GM18520 (cell line): ENCODE data around the gene CLIC6.

Experiments
- ATAC-seq: cut with Tn5 transposase; IDR thresholded peaks from one replicate; pipeline ENCODE4 v1.9.1; 2021; ENCODE audit not compliant: unreplicated experiment

The CLIC6 gene

GRCh38 chr21:34668803-34669148 is at the start of gene CLIC6:
Gene CLIC6 (plus strand): TSS chr21:34668994. CDS start chr21:34669389, 395 bp downstream.
- ATAC-seq, result no peak

- ATAC-seq, result no peak
Observed at GRCh38 chr21:34619841-34620665, 48.7 kb upstream of the CLIC6 start.

DNA sequence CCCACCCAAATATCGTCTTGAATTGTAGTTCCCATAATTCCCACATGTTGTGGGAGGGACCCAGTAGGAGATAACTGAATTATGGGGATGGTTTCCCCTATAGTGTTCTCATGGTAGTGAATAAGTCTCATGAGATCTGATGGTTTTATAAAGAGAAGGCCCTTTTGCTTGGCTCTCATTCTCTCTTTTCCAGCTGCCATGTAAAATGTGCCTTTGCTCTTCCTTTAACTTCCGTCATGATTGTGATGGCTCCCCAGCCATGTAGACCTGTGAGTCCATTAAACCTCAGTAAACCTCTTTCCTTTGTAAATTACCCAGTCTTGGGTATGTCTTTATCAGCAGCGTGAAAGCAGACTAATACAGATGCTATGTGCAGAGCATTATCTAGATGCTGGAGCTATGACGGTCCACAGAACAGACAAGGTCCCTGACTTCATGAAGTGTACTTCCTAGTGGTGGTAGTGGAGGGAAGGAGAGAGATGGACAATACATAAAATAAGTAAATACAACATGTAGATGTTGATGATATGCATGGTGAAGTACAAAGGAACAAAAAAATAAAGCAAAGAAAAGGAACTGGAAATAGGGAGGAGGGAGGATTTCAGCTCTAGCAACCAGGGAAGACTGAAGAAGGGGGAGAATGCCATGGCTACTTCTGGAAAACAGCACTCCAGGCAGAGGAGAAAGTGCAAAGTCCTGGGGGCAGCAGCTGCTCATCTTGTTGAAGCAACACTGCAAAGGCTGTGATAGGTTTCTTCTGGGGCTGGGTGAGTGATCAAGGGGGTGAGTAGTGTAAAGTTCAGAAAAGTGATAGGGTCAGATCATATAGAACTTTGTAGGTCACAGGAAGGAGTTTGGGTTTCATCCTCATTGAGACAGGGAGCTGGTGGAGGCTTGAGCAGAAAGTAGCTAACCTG is 47.1 kb upstream of the CLIC6 start:
- ATAC-seq, result no peak

- ATAC-seq, result no peak
Observed at GRCh38 chr21:34623516-34623915, 45.3 kb upstream of the CLIC6 start.

DNA sequence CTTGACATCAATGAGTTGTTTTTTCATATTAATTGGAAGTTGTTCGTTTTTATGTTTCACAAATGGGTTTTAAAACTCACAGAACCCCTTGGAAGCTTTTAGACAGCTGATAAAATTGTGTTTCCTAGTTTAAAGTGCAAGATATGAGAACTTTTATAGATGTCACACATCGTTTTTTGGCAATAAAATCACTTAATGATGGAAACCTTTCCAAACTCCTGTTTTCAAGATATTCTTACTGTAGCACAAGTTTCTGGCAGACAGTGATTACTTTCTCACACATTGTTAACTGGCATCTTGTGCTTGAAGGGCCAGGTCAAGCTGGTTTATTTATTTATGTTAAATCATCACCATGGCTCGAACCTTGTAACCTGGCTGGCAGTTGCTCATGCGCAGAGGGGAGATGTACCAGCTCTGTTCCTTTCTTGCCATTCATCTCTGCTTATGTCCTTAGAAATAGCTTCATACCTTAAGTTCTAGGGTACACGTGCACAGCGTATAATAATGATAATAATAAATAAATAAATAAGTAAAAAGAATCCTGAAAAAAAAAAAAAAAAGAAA is 43.7 kb upstream of the CLIC6 start:
- ATAC-seq, result no peak

DNA sequence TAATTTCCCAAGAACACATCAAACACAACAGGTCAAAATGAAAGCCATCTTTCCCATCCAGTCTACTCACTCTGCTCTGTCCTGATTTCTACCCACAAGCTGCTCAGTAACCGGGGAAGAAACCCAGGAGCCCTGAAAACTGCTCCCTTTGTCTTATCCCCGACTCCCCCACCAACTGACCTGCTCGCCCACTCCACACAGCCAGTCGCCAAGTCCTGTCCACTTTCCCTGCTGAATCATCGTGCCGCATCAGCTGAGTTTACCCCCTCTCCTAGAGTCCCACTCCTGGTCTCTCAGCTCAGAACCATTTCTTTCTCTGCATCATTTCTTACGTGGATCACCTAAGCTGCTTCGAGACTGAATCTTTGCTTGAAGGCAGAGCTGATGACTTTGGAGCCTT is 42.7 kb upstream of the CLIC6 start:
- no peak for ATAC-seq

- peak; percentile 52 for ATAC-seq
Observed at GRCh38 chr21:34630536-34631143, 38.2 kb upstream of the CLIC6 start.

GRCh38 chr21:34632498-34632897 is 36.3 kb upstream of the CLIC6 start:
- ATAC-seq, result no peak

- ATAC-seq, result no peak
Observed at GRCh38 chr21:34635307-34635706, 33.5 kb upstream of the CLIC6 start.

DNA sequence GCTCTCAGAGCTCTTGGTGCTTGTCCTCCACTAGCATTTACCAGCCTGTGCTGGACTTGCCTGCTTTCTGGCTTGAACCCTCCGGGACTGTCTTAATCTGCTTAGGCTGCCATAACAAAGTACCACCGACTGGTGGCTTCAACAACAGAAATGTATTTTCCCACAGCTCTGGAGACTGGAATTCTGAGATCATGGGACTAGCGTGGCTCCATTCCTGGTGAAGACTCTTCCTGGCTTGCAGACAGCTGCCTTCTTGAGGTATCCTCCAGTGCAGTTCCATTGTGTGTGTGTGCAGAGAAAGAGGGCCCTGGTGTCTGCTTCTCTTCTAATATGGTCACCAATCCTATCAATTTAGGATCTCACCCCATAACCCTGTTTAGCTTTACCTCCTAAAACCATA is 31.8 kb upstream of the CLIC6 start:
- no peak for ATAC-seq

- ATAC-seq, result no peak
Observed at GRCh38 chr21:34639250-34639649, 29.5 kb upstream of the CLIC6 start.

DNA sequence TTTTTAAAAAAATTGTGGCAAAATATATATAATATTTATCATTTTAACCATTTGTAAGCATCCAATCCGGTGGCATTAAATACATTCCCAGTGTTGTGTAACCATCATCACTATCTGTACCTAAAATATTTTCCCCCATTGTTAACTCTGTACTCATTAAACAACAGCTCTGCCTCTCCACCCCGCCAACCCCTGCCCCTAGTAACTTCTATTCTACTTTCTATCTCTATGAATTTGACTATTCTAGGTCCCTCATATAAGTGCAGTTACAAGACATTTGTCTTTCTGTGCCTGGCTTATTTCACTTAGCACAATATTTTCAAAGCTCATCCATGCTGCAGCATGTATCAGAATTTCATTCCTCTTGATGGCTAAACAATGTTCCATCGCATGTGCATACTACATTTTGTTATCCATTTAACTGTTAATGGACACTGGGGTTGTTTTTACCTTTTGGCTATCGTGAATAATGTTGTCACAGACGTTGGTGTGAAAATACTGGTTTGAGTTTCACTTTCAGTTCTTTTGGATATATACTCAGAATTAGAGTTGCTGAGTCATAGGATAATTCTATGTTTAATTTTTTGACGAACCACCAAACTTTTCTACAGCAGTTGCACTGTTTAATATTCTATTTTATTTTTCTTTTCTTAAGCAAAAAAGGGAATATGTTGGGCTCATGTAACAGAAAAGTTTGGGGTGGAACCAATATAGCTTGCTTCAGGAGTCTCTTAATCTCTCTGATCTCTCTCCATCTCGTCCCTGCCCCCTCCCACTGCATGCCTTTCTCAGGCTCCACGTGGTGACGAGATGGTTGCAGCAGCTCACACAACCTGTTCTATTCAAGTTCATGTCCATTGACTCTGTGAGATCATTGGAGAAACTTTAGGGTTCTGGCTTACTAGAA is 28.7 kb upstream of the CLIC6 start:
- ATAC-seq, result no peak

DNA sequence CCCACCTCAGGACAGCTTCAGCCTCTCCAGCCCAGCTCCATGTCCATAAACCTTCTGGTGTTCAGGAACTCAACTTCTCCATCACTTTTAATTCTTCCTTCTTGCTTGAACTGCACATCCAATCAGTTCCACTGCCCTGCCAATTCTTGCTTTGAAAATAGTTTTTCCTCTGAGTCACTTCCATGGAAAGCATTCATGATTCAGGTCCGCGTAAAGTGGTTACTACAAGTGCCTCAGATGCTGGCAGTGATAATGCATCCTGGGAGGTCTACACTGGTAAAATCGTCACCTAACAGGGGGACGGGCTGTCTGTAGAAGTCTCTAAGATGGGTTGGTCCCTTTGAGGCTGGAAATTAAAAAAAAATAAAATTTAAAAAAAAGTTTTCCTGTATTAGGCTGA is 27.9 kb upstream of the CLIC6 start:
- ATAC-seq, result no peak

- no peak for ATAC-seq
Observed at GRCh38 chr21:34642211-34643075, 26.4 kb upstream of the CLIC6 start.

- no peak for ATAC-seq
Observed at GRCh38 chr21:34644825-34645224, 24.0 kb upstream of the CLIC6 start.

DNA sequence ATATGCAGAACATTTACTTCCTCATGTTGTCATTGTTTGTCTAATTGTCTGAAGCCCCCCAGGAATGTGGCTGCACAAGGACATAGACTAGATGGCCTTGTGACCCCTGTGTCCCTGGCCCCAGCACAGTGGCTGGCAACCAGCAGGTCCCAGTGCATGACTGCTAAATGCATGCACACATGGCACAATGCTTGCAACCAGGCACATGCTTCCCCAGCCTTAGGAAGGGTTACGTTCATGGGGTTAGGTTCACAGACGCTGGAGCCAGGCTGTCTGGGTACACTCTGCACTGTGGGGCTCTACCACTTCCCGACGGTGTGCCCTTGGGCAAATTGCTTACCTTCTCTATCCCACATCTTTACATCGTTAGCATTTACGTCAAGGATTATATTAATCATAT is 21.2 kb upstream of the CLIC6 start:
- no peak for ATAC-seq

- no peak for ATAC-seq
Observed at GRCh38 chr21:34648739-34649297, 20.0 kb upstream of the CLIC6 start.

DNA sequence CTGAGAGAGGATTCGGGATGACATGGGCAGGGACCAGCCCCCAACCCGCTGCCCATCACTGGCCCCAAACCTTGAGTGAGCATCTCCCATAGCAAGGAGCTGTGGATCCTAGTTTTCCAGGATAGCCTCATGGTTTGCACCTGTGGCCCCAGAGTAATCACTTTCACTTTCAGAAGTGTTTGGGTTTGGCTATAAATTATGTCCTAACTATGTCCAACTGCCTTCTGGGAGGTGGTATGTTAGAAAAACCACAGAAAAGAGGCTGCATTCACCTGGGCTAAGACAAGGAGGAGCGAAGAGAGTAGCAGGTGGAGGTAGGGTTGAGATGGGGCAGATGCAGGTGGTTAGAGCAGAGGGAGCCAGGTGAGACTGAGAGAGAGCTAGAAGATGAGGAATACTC is 19.4 kb upstream of the CLIC6 start:
- ATAC-seq, result no peak

- ATAC-seq, result no peak
Observed at GRCh38 chr21:34650861-34651431, 17.8 kb upstream of the CLIC6 start.
